BLaER1 (cell line): ENCODE measurements around the gene KIAA2012.

Experiments used
- H3K27ac ChIP-seq: shearing (Covaris generic); formaldehyde crosslinking; 2 replicates; pipeline ENCODE4 v1.8.1; 2022
- H3K27me3 ChIP-seq: shearing (Covaris generic); formaldehyde crosslinking; 2 replicates; pipeline ENCODE4 v1.8.1; 2022
- H3K36me3 ChIP-seq: shearing (Covaris generic); formaldehyde crosslinking; 2 replicates; pipeline ENCODE4 v1.8.1; 2022
- H3K4me1 ChIP-seq: shearing (Covaris generic); formaldehyde crosslinking; 2 replicates; pipeline ENCODE4 v1.8.1; 2022
- H3K4me2 ChIP-seq: shearing (Covaris generic); formaldehyde crosslinking; 2 replicates; pipeline ENCODE4 v1.8.1; 2022
- H3K4me3 ChIP-seq: shearing (Covaris generic); formaldehyde crosslinking; 2 replicates; pipeline ENCODE4 v1.8.1; 2022
- H3K9ac ChIP-seq: shearing (Covaris generic); formaldehyde crosslinking; 2 replicates; pipeline ENCODE4 v1.8.1; 2022
- H3K9me3 ChIP-seq: shearing (Covaris generic); formaldehyde crosslinking; 2 replicates; pipeline ENCODE4 v1.8.1; 2022
- H4K20me1 ChIP-seq: shearing (Covaris generic); formaldehyde crosslinking; 2 replicates; pipeline ENCODE4 v1.8.1; 2022
- Cebpa-rat ChIP-seq: shearing (Covaris generic); IDR thresholded peaks from 2 replicates; pipeline ENCODE4 v1.8.1; 2022

Gene KIAA2012

DNA sequence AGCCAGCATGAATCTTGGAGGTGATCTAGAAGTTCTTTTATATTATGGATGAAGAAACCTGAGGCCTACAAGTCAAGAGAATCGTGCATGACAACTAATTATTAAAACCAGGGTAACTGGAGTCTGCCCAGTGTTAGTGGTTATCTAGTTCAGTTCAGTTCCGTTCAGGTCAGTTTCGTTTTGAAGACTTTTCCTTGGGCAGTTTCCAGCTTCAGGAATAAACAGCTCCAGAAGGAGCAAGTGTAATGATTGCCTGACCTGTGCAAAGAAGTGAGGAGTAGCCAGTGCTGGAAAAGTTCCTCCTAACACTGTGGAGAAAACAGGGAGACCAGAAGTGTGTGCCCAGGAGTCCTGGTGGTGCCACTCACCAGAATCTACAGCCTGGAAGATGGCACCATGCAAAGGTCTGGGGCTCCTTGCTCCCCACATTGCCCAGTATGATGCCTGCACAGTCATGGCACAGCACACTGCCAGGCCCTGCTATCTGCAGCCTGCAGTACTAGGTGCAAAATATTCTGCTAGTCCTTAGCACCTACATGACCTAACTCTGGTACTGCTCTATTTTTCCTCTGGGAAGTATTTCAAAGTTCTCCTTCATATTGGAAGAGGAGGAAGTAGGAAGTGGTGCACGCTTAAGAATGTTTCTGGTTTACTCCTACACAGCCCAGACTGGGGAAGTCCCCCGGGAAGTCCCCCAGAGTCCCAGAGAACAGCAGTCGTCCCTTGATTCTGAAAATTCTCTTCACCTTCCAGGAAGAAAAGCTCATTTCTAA, 99.6 kb downstream of the KIAA2012 start:
- no peaks in the 10 kb centered on the region for H4K20me1 ChIP-seq
- H3K4me2 ChIP-seq: no peak overlapping the region
- no peaks in the 10 kb centered on the region for H3K9me3 ChIP-seq
- no peak overlapping the region for H3K9ac ChIP-seq
- H3K4me3 ChIP-seq: no peak overlapping the region
- H3K27me3 ChIP-seq: peaks cover 25% of the 10 kb centered on the region
- no peak overlapping the region for H3K27ac ChIP-seq
- no peaks in the 10 kb centered on the region for H3K4me1 ChIP-seq
- no peak for TF ChIP-seq Cebpa-rat
- no peaks in the 10 kb centered on the region for H3K36me3 ChIP-seq

- H3K36me3 ChIP-seq: no peaks in the 10 kb centered on the region
- H3K4me1 ChIP-seq: no peaks in the 10 kb centered on the region
- no peaks in the 10 kb centered on the region for H4K20me1 ChIP-seq
- H3K9me3 ChIP-seq: no peaks in the 10 kb centered on the region
- no peak overlapping the region for H3K9ac ChIP-seq
- TF ChIP-seq Cebpa-rat: no peak
- no peaks in the 10 kb centered on the region for H3K27me3 ChIP-seq
- H3K4me2 ChIP-seq: no peak overlapping the region
- no peak overlapping the region for H3K27ac ChIP-seq
- H3K4me3 ChIP-seq: no peak overlapping the region
Observed at GRCh38 chr2:202178346-202178958, 105.4 kb downstream of the KIAA2012 start.

GRCh38 chr2:202184557-202184956, 111.5 kb downstream of the KIAA2012 start:
- no peaks in the 10 kb centered on the region for H3K9me3 ChIP-seq
- TF ChIP-seq Cebpa-rat: no peak
- H3K36me3 ChIP-seq: no peaks in the 10 kb centered on the region
- H3K27me3 ChIP-seq: no peaks in the 10 kb centered on the region
- no peak overlapping the region for H3K27ac ChIP-seq
- no peak overlapping the region for H3K4me2 ChIP-seq
- no peak overlapping the region for H3K9ac ChIP-seq
- no peaks in the 10 kb centered on the region for H4K20me1 ChIP-seq
- H3K4me1 ChIP-seq: no peaks in the 10 kb centered on the region
- no peak overlapping the region for H3K4me3 ChIP-seq

- no peak overlapping the region for H3K9ac ChIP-seq
- no peak for TF ChIP-seq Cebpa-rat
- no peaks in the 10 kb centered on the region for H3K36me3 ChIP-seq
- no peaks in the 10 kb centered on the region for H3K9me3 ChIP-seq
- H4K20me1 ChIP-seq: no peaks in the 10 kb centered on the region
- H3K27ac ChIP-seq: no peak overlapping the region
- no peaks in the 10 kb centered on the region for H3K4me1 ChIP-seq
- H3K4me2 ChIP-seq: no peak overlapping the region
- H3K27me3 ChIP-seq: no peaks in the 10 kb centered on the region
- no peak overlapping the region for H3K4me3 ChIP-seq
Observed at GRCh38 chr2:202185156-202185555, 112.1 kb downstream of the KIAA2012 start.

GRCh38 chr2:202186641-202187202, 113.7 kb downstream of the KIAA2012 start:
- no peak overlapping the region for H3K4me3 ChIP-seq
- no peak overlapping the region for H3K4me2 ChIP-seq
- no peaks in the 10 kb centered on the region for H3K4me1 ChIP-seq
- H3K9ac ChIP-seq: no peak overlapping the region
- no peak for TF ChIP-seq Cebpa-rat
- no peaks in the 10 kb centered on the region for H3K36me3 ChIP-seq
- no peaks in the 10 kb centered on the region for H3K9me3 ChIP-seq
- no peaks in the 10 kb centered on the region for H3K27me3 ChIP-seq
- H4K20me1 ChIP-seq: no peaks in the 10 kb centered on the region
- H3K27ac ChIP-seq: no peak overlapping the region

GRCh38 chr2:202187570-202187969, 114.5 kb downstream of the KIAA2012 start:
- no peak for TF ChIP-seq Cebpa-rat
- Histone ChIP-seq H3K4me1 (no peaks in the 10 kb centered on the region), H3K27me3 (no peaks in the 10 kb centered on the region), H3K4me3 (no peak overlapping the region), H3K36me3 (no peaks in the 10 kb centered on the region), H4K20me1 (no peaks in the 10 kb centered on the region), H3K9ac (no peak overlapping the region), H3K4me2 (no peak overlapping the region), H3K9me3 (no peaks in the 10 kb centered on the region), H3K27ac (no peak overlapping the region)

DNA sequence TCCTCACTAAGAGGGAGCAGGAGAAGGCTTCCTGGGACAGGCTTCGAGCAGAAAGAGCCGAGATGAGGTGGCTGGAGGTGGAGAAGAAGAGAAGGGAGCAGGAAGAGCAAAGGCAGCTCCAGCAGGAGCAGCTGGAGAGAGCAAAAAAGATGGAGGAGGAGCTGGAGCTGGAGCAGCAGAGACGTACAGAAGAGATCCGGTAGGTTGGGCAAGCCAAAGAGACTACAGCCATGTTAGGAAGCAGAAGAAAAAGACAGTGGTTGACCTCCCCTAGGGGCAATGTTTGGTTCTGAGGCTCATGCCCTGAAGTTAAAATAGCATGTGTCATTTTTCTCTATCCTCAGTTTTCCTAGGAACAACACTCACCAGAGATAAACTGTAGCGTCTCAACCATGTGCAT, 120.2 kb downstream of the KIAA2012 start:
- H3K9me3 ChIP-seq: no peaks in the 10 kb centered on the region
- H3K27ac ChIP-seq: no peak overlapping the region
- no peak overlapping the region for H3K4me3 ChIP-seq
- H4K20me1 ChIP-seq: no peaks in the 10 kb centered on the region
- no peak overlapping the region for H3K4me2 ChIP-seq
- TF ChIP-seq Cebpa-rat: no peak
- no peaks in the 10 kb centered on the region for H3K36me3 ChIP-seq
- no peaks in the 10 kb centered on the region for H3K27me3 ChIP-seq
- no peak overlapping the region for H3K9ac ChIP-seq
- no peaks in the 10 kb centered on the region for H3K4me1 ChIP-seq

DNA sequence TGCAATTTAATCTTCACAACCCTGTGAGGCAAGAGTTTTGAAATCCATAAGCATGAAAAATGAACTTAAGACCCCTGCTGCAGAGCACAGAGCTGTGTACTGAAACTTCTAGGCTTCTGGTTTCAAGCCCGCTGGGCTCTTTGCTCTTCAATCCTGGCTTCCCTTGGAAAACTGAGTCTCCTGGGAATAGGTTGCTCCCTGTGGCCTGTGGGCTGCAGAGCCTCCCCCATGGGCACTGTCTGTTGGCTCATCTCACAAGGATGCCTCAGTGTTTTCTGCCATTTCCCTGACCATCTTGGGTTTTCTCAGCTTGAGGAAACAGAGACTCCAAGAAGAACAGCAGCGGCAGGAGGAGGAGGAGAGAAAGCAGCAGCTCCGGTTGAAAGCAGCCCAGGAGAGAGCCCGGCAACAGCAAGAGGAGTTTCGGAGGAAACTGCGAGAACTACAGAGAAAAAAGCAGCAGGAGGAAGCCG, 120.9 kb downstream of the KIAA2012 start:
- no peaks in the 10 kb centered on the region for H3K36me3 ChIP-seq
- no peak overlapping the region for H3K4me3 ChIP-seq
- no peaks in the 10 kb centered on the region for H3K4me1 ChIP-seq
- no peak overlapping the region for H3K9ac ChIP-seq
- no peaks in the 10 kb centered on the region for H3K27me3 ChIP-seq
- H4K20me1 ChIP-seq: no peaks in the 10 kb centered on the region
- H3K27ac ChIP-seq: no peak overlapping the region
- H3K9me3 ChIP-seq: no peaks in the 10 kb centered on the region
- H3K4me2 ChIP-seq: no peak overlapping the region
- no peak for TF ChIP-seq Cebpa-rat

DNA sequence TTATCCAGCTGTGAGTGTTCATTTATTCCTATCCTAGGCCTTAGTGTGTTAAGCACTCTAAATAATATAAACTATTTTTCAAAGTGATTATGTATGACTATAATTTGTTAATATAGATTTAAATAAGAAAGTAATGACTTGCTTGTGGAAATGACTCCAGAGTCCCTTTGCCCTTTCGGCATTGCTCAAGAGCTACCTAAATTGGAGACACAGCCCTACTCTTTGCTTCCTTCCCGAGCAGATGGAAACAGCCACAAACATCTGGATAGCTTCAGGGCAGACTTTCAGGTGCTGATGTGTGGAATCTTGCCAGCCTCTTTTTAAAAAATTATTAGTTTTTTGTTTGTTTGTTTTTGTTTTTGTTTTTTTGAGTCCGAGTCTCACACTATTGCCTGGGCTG, 121.4 kb downstream of the KIAA2012 start:
- no peak for TF ChIP-seq Cebpa-rat
- H3K36me3 ChIP-seq: no peaks in the 10 kb centered on the region

GRCh38 chr2:202196727-202197126, 123.7 kb downstream of the KIAA2012 start:
- no peak overlapping the region for H3K27ac ChIP-seq
- no peak overlapping the region for H3K9ac ChIP-seq
- H3K4me1 ChIP-seq: no peaks in the 10 kb centered on the region
- no peaks in the 10 kb centered on the region for H3K27me3 ChIP-seq
- H3K9me3 ChIP-seq: no peaks in the 10 kb centered on the region
- peaks cover 9% of the 10 kb centered on the region for H3K36me3 ChIP-seq
- H3K4me3 ChIP-seq: no peak overlapping the region
- no peak overlapping the region for H3K4me2 ChIP-seq
- H4K20me1 ChIP-seq: no peaks in the 10 kb centered on the region
- TF ChIP-seq Cebpa-rat: no peak

More for the DNA sequence above, 121.4 kb downstream of the KIAA2012 start:
- Histone ChIP-seq H3K27me3 (no peaks in the 10 kb centered on the region), H3K9ac (no peak overlapping the region), H4K20me1 (no peaks in the 10 kb centered on the region), H3K27ac (no peak overlapping the region), H3K9me3 (no peaks in the 10 kb centered on the region), H3K4me1 (no peaks in the 10 kb centered on the region), H3K4me2 (no peak overlapping the region), H3K4me3 (no peak overlapping the region)
